Measurements from ENCODE around the gene HOXD1.

Gene HOXD1

GRCh38 chr2:176155356-176156044 lies 33.0 kb upstream of the HOXD1 start:
- Histone ChIP-seq H3K27ac (ENCODE audit: low read length) (no peak overlapping the region), H3K27me3 (ENCODE audit: control insufficient read depth in 1 of 2, insufficient read depth in 2 of 2, low read length in 2 of 2) (peaks cover 52 to 90% of the 10 kb centered on the region in 2 donors), H3K9ac (ENCODE audit: low read length in 2 of 2) (no peak overlapping the region), H3K4me3 (ENCODE audit: low read length in 2 of 2) (no peak overlapping the region), H3K9me3 (ENCODE audit: control insufficient read depth in 2 of 2, low read length in 2 of 2) (no peaks in the 10 kb centered on the region), H3K36me3 (ENCODE audit: control insufficient read depth in 2 of 2, insufficient read depth in 2 of 2, low read length in 2 of 2) (no peaks in the 10 kb centered on the region), H3K4me1 (ENCODE audit: control insufficient read depth, insufficient read depth, low read length) (peaks cover 22% of the 10 kb centered on the region)

GRCh38 chr2:176156301-176156806 lies 32.1 kb upstream of the HOXD1 start:
- peaks cover 54 to 90% of the 10 kb centered on the region in 2 donors for H3K27me3 ChIP-seq (ENCODE audit: control insufficient read depth in 1 of 2, insufficient read depth in 2 of 2, low read length in 2 of 2)

DNA sequence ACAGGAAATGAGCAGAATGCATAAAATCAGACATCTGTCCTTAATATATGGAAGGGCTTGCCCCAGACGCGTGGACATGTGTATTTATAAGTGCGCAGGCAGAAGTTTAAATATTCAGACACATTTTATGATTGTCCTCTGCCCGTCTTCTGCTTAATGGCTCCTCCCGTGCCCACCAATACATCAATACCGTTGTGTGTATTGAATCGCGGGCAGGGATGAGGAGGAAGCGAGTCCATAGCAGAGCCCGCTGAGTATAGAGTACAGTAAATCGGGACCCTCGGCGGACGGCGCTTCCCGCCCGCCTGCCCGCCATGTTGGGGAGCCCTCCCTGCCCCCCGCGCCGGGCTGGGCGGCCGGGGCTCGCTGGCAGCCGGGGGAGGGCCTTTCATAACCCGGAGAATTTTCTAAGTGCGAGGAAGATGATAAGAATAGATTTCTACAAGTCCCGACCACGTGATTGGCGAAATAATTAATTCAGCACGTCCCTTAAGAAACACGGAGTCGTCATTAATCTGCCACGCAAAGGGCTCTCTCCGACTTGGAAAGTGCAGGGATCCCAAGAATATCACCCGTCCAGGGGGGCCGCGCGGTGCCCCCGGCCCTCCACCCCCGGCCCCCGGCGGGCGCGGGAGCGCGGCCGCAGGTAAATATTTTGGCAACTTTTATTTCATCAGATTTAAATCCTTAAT lies 31.5 kb upstream of the HOXD1 start, which contains the start of gene HOXD3:
Gene HOXD3, plus strand, starts transcription at position 501 of the 692 bp plus-strand sequence. CDS start 11,808 bp downstream, outside the sequence.
- Histone ChIP-seq H3K9ac (ENCODE audit: low read length in 2 of 2) (no peak within 1 kb of the TSS), H3K27ac (ENCODE audit: low read length) (no peak within 1 kb of the TSS), H3K36me3 (ENCODE audit: control insufficient read depth in 2 of 2, insufficient read depth in 2 of 2, low read length in 2 of 2) (no peaks in the 10 kb centered on the region), H3K9me3 (ENCODE audit: control insufficient read depth in 2 of 2, low read length in 2 of 2) (no peaks in the 10 kb centered on the region), H3K4me3 (ENCODE audit: low read length in 2 of 2) (peak within 1 kb of the TSS in 1 of 2 donors; percentile 40), H3K4me1 (ENCODE audit: control insufficient read depth, insufficient read depth, low read length) (peaks cover 19% of the 10 kb centered on the region), H3K27me3 (ENCODE audit: control insufficient read depth in 1 of 2, insufficient read depth in 2 of 2, low read length in 2 of 2) (peaks cover 55 to 90% of the 10 kb centered on the region in 2 donors)

More at GRCh38 chr2:176156301-176156806, 32.1 kb upstream of the HOXD1 start:
- H3K4me1 ChIP-seq (ENCODE audit: control insufficient read depth, insufficient read depth, low read length) = peaks cover 22% of the 10 kb centered on the region
- H3K9ac ChIP-seq (ENCODE audit: low read length in 2 of 2) = no peak overlapping the region
- H3K9me3 ChIP-seq (ENCODE audit: control insufficient read depth in 2 of 2, low read length in 2 of 2) = no peaks in the 10 kb centered on the region
- H3K27ac ChIP-seq (ENCODE audit: low read length) = no peak overlapping the region
- H3K36me3 ChIP-seq (ENCODE audit: control insufficient read depth in 2 of 2, insufficient read depth in 2 of 2, low read length in 2 of 2) = no peaks in the 10 kb centered on the region
- H3K4me3 ChIP-seq (ENCODE audit: low read length in 2 of 2) = no peak overlapping the region

DNA sequence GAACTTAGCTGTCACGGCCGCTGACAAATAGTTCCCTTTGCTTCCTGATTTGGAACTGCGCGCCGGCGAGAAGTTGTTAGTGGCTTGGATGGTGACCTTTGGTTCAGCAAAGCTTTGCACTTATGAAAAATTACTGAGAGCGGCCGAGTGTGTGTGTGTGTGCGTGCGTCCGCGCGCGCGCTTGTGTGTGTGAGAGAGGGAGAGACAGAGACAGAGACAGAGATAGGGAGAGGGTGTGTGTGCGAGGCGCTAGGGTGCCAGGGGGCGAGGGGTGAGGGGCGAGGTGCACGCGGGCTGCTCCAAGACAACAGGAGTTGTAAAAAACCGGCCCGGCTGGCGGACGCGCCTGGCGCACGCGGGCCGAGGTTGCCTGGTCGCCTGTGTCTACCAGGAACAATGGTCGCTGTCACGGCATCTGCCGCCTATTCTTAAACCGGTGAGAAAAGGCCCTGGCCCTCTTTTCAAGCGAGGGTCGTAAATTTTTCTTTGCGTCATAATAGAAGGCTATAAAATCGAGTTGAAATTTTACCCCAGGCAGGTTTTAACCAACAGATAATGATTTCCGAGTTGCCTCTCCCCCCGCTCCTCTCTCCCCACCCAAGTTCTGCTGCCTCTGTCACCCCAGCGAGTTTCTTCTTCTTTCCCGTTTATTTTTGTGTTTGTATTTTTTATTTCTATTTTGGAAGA lies 30.8 kb upstream of the HOXD1 start:
- Histone ChIP-seq H3K9ac (ENCODE audit: low read length in 2 of 2) (no peak overlapping the region), H3K36me3 (ENCODE audit: control insufficient read depth in 2 of 2, insufficient read depth in 2 of 2, low read length in 2 of 2) (no peaks in the 10 kb centered on the region), H3K4me3 (ENCODE audit: low read length in 2 of 2) (peak overlapping the region in 1 of 2 donors; percentile 40), H3K9me3 (ENCODE audit: control insufficient read depth in 2 of 2, low read length in 2 of 2) (no peaks in the 10 kb centered on the region), H3K27ac (ENCODE audit: low read length) (no peak overlapping the region), H3K27me3 (ENCODE audit: control insufficient read depth in 1 of 2, insufficient read depth in 2 of 2, low read length in 2 of 2) (peaks cover 58 to 93% of the 10 kb centered on the region in 2 donors), H3K4me1 (ENCODE audit: control insufficient read depth, insufficient read depth, low read length) (peaks cover 18% of the 10 kb centered on the region)

DNA sequence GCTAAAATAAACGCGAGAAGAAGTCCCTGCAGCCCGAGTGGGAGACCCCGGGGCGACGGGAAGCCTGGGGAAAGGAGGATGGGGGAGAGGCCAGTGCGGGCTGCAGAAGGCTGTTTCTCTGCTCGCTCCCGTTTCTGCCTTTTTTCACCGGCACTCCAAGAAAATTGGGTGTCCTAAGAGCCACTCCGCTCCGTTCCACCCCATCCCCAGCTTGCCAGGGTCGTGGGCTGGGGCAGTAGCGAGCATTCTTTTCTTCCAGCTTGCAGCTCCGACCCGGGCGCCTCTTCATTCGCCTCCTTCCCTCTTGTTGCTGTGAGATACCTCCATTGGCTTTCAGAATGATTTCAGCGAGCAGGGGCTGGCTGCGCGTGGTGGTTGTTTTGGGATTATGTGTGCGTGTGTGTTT lies 30.3 kb upstream of the HOXD1 start:
- Histone ChIP-seq H3K4me1 (ENCODE audit: control insufficient read depth, insufficient read depth, low read length) (peaks cover 18% of the 10 kb centered on the region), H3K4me3 (ENCODE audit: low read length in 2 of 2) (peak overlapping the region in 1 of 2 donors; percentile 15), H3K27me3 (ENCODE audit: control insufficient read depth in 1 of 2, insufficient read depth in 2 of 2, low read length in 2 of 2) (peaks cover 59 to 92% of the 10 kb centered on the region in 2 donors), H3K27ac (ENCODE audit: low read length) (no peak overlapping the region), H3K36me3 (ENCODE audit: control insufficient read depth in 2 of 2, insufficient read depth in 2 of 2, low read length in 2 of 2) (no peaks in the 10 kb centered on the region), H3K9me3 (ENCODE audit: control insufficient read depth in 2 of 2, low read length in 2 of 2) (no peaks in the 10 kb centered on the region), H3K9ac (ENCODE audit: low read length in 2 of 2) (no peak overlapping the region)

GRCh38 chr2:176158855-176159662 lies 29.4 kb upstream of the HOXD1 start:
- H3K9ac ChIP-seq (ENCODE audit: low read length in 2 of 2) = no peak overlapping the region
- H3K27ac ChIP-seq (ENCODE audit: low read length) = no peak overlapping the region
- H3K27me3 ChIP-seq (ENCODE audit: control insufficient read depth in 1 of 2, insufficient read depth in 2 of 2, low read length in 2 of 2) = peaks cover 68 to 93% of the 10 kb centered on the region in 2 donors
- peaks cover 18% of the 10 kb centered on the region for H3K4me1 ChIP-seq (ENCODE audit: control insufficient read depth, insufficient read depth, low read length)
- H3K9me3 ChIP-seq (ENCODE audit: control insufficient read depth in 2 of 2, low read length in 2 of 2) = no peaks in the 10 kb centered on the region
- H3K4me3 ChIP-seq (ENCODE audit: low read length in 2 of 2) = no peak overlapping the region
- no peaks in the 10 kb centered on the region for H3K36me3 ChIP-seq (ENCODE audit: control insufficient read depth in 2 of 2, insufficient read depth in 2 of 2, low read length in 2 of 2)

- Histone ChIP-seq H3K9ac (ENCODE audit: low read length in 2 of 2) (no peak overlapping the region), H3K4me3 (ENCODE audit: low read length in 2 of 2) (peak overlapping the region in 1 of 2 donors; percentile 22), H3K9me3 (ENCODE audit: control insufficient read depth in 2 of 2, low read length in 2 of 2) (no peaks in the 10 kb centered on the region), H3K36me3 (ENCODE audit: control insufficient read depth in 2 of 2, insufficient read depth in 2 of 2, low read length in 2 of 2) (no peaks in the 10 kb centered on the region), H3K4me1 (ENCODE audit: control insufficient read depth, insufficient read depth, low read length) (peaks cover 18% of the 10 kb centered on the region), H3K27ac (ENCODE audit: low read length) (no peak overlapping the region), H3K27me3 (ENCODE audit: control insufficient read depth in 1 of 2, insufficient read depth in 2 of 2, low read length in 2 of 2) (peaks cover 72 to 96% of the 10 kb centered on the region in 2 donors)
Observed at GRCh38 chr2:176159663-176160250, 28.7 kb upstream of the HOXD1 start.

GRCh38 chr2:176160251-176160985 lies 28.1 kb upstream of the HOXD1 start:
- H3K27ac ChIP-seq (ENCODE audit: low read length) = no peak overlapping the region
- H3K4me3 ChIP-seq (ENCODE audit: low read length in 2 of 2) = peak overlapping the region in 1 of 2 donors; percentile 49
- H3K9ac ChIP-seq (ENCODE audit: low read length in 2 of 2) = no peak overlapping the region
- H3K4me1 ChIP-seq (ENCODE audit: control insufficient read depth, insufficient read depth, low read length) = peaks cover 18% of the 10 kb centered on the region
- peaks cover 72 to 96% of the 10 kb centered on the region in 2 donors for H3K27me3 ChIP-seq (ENCODE audit: control insufficient read depth in 1 of 2, insufficient read depth in 2 of 2, low read length in 2 of 2)
- H3K36me3 ChIP-seq (ENCODE audit: control insufficient read depth in 2 of 2, insufficient read depth in 2 of 2, low read length in 2 of 2) = no peaks in the 10 kb centered on the region
- no peaks in the 10 kb centered on the region for H3K9me3 ChIP-seq (ENCODE audit: control insufficient read depth in 2 of 2, low read length in 2 of 2)

- Histone ChIP-seq H3K27ac (ENCODE audit: low read length) (no peak overlapping the region), H3K27me3 (ENCODE audit: control insufficient read depth in 1 of 2, insufficient read depth in 2 of 2, low read length in 2 of 2) (peaks cover 78 to 97% of the 10 kb centered on the region in 2 donors), H3K9me3 (ENCODE audit: control insufficient read depth in 2 of 2, low read length in 2 of 2) (no peaks in the 10 kb centered on the region), H3K9ac (ENCODE audit: low read length in 2 of 2) (no peak overlapping the region), H3K4me1 (ENCODE audit: control insufficient read depth, insufficient read depth, low read length) (peaks cover 18% of the 10 kb centered on the region), H3K4me3 (ENCODE audit: low read length in 2 of 2) (no peak overlapping the region), H3K36me3 (ENCODE audit: control insufficient read depth in 2 of 2, insufficient read depth in 2 of 2, low read length in 2 of 2) (no peaks in the 10 kb centered on the region)
Observed at GRCh38 chr2:176160986-176161824, 27.3 kb upstream of the HOXD1 start.
